DOHH2 (cell line): ENCODE results near the gene AFMID.

Experiments
- EZH2phosphoT487 ChIP-seq: fragments of 200-600 bp; sonication (generic); IDR thresholded peaks from 2 replicates; pipeline ENCODE4 v1.6.1; 2017; ENCODE audit warnings: borderline replicate concordance, mild to moderate bottlenecking, antibody characterized with exemption, low read length, moderate library complexity, mixed read lengths
- TF ChIP-seq, protein P1 (sequence below): fragments of 200-600 bp; sonication (generic); IDR thresholded peaks from one replicate; pipeline ENCODE4 v1.5.1; 2014; ENCODE audit warnings: antibody characterized with exemption, mild to moderate bottlenecking, low read depth, low read length; ENCODE audit not compliant: poor library complexity, severe bottlenecking

DNA sequence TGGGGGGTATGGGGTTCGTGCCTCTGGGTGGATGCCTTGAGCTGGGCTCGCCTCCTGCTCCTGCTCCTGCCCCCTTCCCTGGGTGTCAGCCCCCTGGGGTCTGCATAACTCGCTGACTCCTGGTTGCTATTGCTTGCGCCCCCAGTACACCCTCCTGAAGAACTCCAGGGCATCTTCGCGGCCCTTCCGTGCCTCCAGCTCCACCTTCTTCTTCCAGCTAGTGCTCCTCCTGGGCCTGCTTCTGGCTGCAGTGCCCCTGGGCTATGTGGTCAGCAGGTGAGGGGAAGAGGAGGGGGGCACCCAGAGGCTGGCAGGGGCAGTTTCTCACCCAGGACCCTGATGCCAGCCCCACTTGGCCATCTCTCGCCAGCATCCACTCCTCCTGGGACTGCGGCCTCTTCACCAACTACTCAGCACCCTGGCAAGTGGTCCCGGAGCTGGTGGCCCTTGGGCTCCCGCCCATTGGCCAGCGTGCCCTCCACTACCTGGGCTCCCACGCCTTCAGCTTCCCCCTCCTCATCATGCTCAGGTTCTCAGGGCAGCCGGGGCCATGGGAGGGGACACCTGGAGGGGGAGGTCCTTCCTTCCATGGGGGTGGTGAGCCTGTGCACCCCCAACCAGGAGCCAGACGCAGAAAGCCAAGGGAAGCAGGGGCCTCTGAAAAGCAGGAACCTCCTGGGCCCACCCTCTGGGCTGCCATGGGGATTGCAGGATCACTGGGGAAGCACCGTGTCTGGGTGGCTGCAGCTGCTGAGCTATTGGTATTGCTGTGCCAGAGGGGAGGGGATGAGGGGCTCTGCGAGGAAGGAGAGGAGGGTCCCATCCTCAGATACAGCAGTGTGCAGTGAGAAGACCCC lies 48.7 kb upstream of the AFMID start:
- TF ChIP-seq, protein P1, sequence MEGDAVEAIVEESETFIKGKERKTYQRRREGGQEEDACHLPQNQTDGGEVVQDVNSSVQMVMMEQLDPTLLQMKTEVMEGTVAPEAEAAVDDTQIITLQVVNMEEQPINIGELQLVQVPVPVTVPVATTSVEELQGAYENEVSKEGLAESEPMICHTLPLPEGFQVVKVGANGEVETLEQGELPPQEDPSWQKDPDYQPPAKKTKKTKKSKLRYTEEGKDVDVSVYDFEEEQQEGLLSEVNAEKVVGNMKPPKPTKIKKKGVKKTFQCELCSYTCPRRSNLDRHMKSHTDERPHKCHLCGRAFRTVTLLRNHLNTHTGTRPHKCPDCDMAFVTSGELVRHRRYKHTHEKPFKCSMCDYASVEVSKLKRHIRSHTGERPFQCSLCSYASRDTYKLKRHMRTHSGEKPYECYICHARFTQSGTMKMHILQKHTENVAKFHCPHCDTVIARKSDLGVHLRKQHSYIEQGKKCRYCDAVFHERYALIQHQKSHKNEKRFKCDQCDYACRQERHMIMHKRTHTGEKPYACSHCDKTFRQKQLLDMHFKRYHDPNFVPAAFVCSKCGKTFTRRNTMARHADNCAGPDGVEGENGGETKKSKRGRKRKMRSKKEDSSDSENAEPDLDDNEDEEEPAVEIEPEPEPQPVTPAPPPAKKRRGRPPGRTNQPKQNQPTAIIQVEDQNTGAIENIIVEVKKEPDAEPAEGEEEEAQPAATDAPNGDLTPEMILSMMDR: no peak
- no peak for TF ChIP-seq EZH2phosphoT487
